HG03432 (cell line): ENCODE measurements around the gene MYPOP.
A peak's percentile ranks its signal among the peaks of the same experiment; 100 is the strongest.
"Not testable (repeated sequence)": the region's sequence is repeated elsewhere in the genome, so short reads cannot be mapped to it uniquely, and the experiment has no call there.

Experiments used
- ATAC-seq: cut with Tn5 transposase; IDR thresholded peaks from one replicate; pipeline ENCODE4 v1.9.1; 2021; ENCODE audit warnings: mild to moderate bottlenecking, moderate library complexity; ENCODE audit not compliant: unreplicated experiment

The MYPOP gene

GRCh38 chr19:45911291-45911690 is 8.9 kb upstream of the MYPOP start:
- ATAC-seq: no peak

- ATAC-seq: no peak
Observed at GRCh38 chr19:45908956-45909355, 6.5 kb upstream of the MYPOP start.

GRCh38 chr19:45906221-45906620 is 3.8 kb upstream of the MYPOP start:
- ATAC-seq: no peak

- no peak for ATAC-seq
Observed at GRCh38 chr19:45905011-45905410, 2.6 kb upstream of the MYPOP start.

GRCh38 chr19:45902651-45903625 is 525 bp upstream of the MYPOP start:
- peak; percentile 77 for ATAC-seq

- no peak for ATAC-seq
Observed at GRCh38 chr19:45901432-45901911, 941 bp downstream of the MYPOP start.

- no peak for ATAC-seq
Observed at GRCh38 chr19:45900738-45901431, 1.5 kb downstream of the MYPOP start.

GRCh38 chr19:45899919-45900589 is 2.4 kb downstream of the MYPOP start:
- ATAC-seq: no peak

GRCh38 chr19:45899253-45899652 is 3.2 kb downstream of the MYPOP start:
- ATAC-seq: no peak

GRCh38 chr19:45897261-45897812 is 5.1 kb downstream of the MYPOP start:
- no peak for ATAC-seq

- not testable (repeated sequence) for ATAC-seq
Observed at GRCh38 chr19:45895983-45896599, 6.3 kb downstream of the MYPOP start.

GRCh38 chr19:45895519-45895972 is 6.9 kb downstream of the MYPOP start:
- no peak for ATAC-seq

GRCh38 chr19:45890877-45891276 is 11.5 kb downstream of the MYPOP start:
- ATAC-seq: no peak

GRCh38 chr19:45889210-45889885 is 13.1 kb downstream of the MYPOP start:
- ATAC-seq: no peak

- ATAC-seq: no peak
Observed at GRCh38 chr19:45887200-45887710, 15.2 kb downstream of the MYPOP start.

GRCh38 chr19:45886427-45887199 is 15.8 kb downstream of the MYPOP start:
- peak; percentile 47 for ATAC-seq

- peak; percentile 42 for ATAC-seq
Observed at GRCh38 chr19:45885556-45886426, 16.6 kb downstream of the MYPOP start, which contains the start of gene IRF2BP1. Gene IRF2BP1, minus strand, starts transcription at chr19:45886141. Its CDS starts 367 bp downstream, at chr19:45885774.
